Trophoblast cell (in vitro differentiated cells and primary cell): ENCODE data around the gene CCDC50.

ENCODE experiments used
- DNase-seq, 2 donors: peaks; one replicate each; pipeline ENCODE4 v3.0.0-alpha.2; 2016
- H2AFZ ChIP-seq: 2 replicates; pipeline ENCODE4 v1.6.1; 2013; ENCODE audit warnings: low read length, moderate library complexity, mild to moderate bottlenecking; ENCODE audit not compliant: insufficient read depth, poor library complexity
- H2AK5ac ChIP-seq: 2 replicates; pipeline ENCODE4 v1.6.1; 2013; ENCODE audit warnings: mild to moderate bottlenecking, low read length
- H2BK120ac ChIP-seq: 2 replicates; pipeline ENCODE4 v1.6.1; 2013; ENCODE audit warnings: low read length, mild to moderate bottlenecking, moderate library complexity; ENCODE audit not compliant: insufficient read depth, poor library complexity
- H2BK12ac ChIP-seq: 2 replicates; pipeline ENCODE4 v1.6.1; 2013; ENCODE audit warnings: mild to moderate bottlenecking, low read length, moderate library complexity
- H2BK5ac ChIP-seq: 2 replicates; pipeline ENCODE4 v1.6.1; 2013; ENCODE audit warnings: low read length, low read depth, moderate library complexity, mild to moderate bottlenecking; ENCODE audit not compliant: poor library complexity
- H3K14ac ChIP-seq: 2 replicates; pipeline ENCODE4 v1.6.1; 2013; ENCODE audit warnings: mild to moderate bottlenecking, low read length
- H3K18ac ChIP-seq: 2 replicates; pipeline ENCODE4 v1.6.1; 2013; ENCODE audit warnings: mild to moderate bottlenecking, low read length
- H3K23ac ChIP-seq: 2 replicates; pipeline ENCODE4 v1.6.1; 2013; ENCODE audit warnings: low read length
- H3K27ac ChIP-seq: 2 replicates; pipeline ENCODE4 v1.5.1; 2013; ENCODE audit warnings: low read depth, mild to moderate bottlenecking, inconsistent platforms, low read length, moderate library complexity
- H3K27me3 ChIP-seq: 2 replicates; pipeline ENCODE4 v1.6.1; 2013; ENCODE audit warnings: inconsistent platforms, mild to moderate bottlenecking, low read length, moderate library complexity; ENCODE audit not compliant: insufficient read depth
- H3K36me3 ChIP-seq, 2 experiments: 1 replicate in 1 of 2; 2 replicates in 1 of 2; pipeline ENCODE4 v1.6.1; 2013; ENCODE audit warnings: low read length in 2 of 2, mild to moderate bottlenecking in 2 of 2, moderate library complexity in 1 of 2; ENCODE audit not compliant: insufficient read depth in 2 of 2, control insufficient read depth in 1 of 2
- H3K4ac ChIP-seq: 2 replicates; pipeline ENCODE4 v1.6.1; 2013; ENCODE audit warnings: low read depth, mild to moderate bottlenecking, low read length, moderate library complexity
- H3K4me1 ChIP-seq, 2 experiments: 1 replicate in 1 of 2; 2 replicates in 1 of 2; pipeline ENCODE4 v1.6.1; 2013; ENCODE audit warnings: low read length in 2 of 2, mild to moderate bottlenecking in 2 of 2, moderate library complexity in 1 of 2; ENCODE audit not compliant: insufficient read depth in 2 of 2, control insufficient read depth in 1 of 2
- H3K4me2 ChIP-seq: 2 replicates; pipeline ENCODE4 v1.6.1; 2013; ENCODE audit warnings: inconsistent platforms, mild to moderate bottlenecking, low read length, moderate library complexity
- H3K4me3 ChIP-seq: 2 replicates; pipeline ENCODE4 v1.5.1; 2013; ENCODE audit warnings: mild to moderate bottlenecking, low read depth, low read length, inconsistent platforms
- H3K79me1 ChIP-seq: one replicate; pipeline ENCODE4 v1.6.1; 2013; ENCODE audit warnings: low read length
- H3K79me2 ChIP-seq: 2 replicates; pipeline ENCODE4 v1.6.1; 2013; ENCODE audit warnings: low read length, mild to moderate bottlenecking; ENCODE audit not compliant: control insufficient read depth, insufficient read depth, poor library complexity
- H3K9ac ChIP-seq: 2 replicates; pipeline ENCODE4 v1.6.1; 2013; ENCODE audit warnings: mild to moderate bottlenecking, low read length
- H3K9me3 ChIP-seq: 2 replicates; pipeline ENCODE4 v1.6.1; 2013; ENCODE audit warnings: low read depth, mild to moderate bottlenecking, control low read depth, inconsistent platforms, low read length; ENCODE audit not compliant: insufficient read depth
- H4K12ac ChIP-seq: 2 replicates; pipeline ENCODE4 v1.6.1; 2013; ENCODE audit warnings: low read depth, mild to moderate bottlenecking, low read length, moderate library complexity
- H4K8ac ChIP-seq: 2 replicates; pipeline ENCODE4 v1.6.1; 2013; ENCODE audit warnings: low read depth, mild to moderate bottlenecking, low read length, moderate library complexity
- H4K91ac ChIP-seq: one replicate; pipeline ENCODE4 v1.6.1; 2013; ENCODE audit warnings: low read depth, mild to moderate bottlenecking, low read length, moderate library complexity
- WGBS: extraction: QIAGEN DNeasy Blood & Tissue Kit; methylation state at CpG from one replicate; pipeline ENCODE4 v1.1.7; 2013; ENCODE audit warnings: missing lambda C conversion rate; ENCODE audit not compliant: insufficient read length, insufficient coverage; ENCODE audit errors: extremely low coverage; 5-methylcytosine and 5-hydroxymethylcytosine counted together

The CCDC50 gene

GRCh38 chr3:191333298-191333880, 4.2 kb downstream of the CCDC50 start:
- Histone ChIP-seq H3K9me3 (no peaks in the 10 kb centered on the region), H3K27me3 (no peaks in the 10 kb centered on the region), H3K14ac (no peak overlapping the region), H3K23ac (no peak overlapping the region), H4K91ac (no peak overlapping the region), H3K79me2 (peaks cover 11% of the 10 kb centered on the region), H3K79me1 (peaks cover 12% of the 10 kb centered on the region), H3K27ac (no peak overlapping the region), H4K8ac (no peak overlapping the region), H3K36me3 (no peaks in the 10 kb centered on the region), H3K9ac (no peak overlapping the region), H2BK120ac (no peak overlapping the region), H2BK5ac (no peak overlapping the region), H3K18ac (no peak overlapping the region), H4K12ac (no peak overlapping the region), H2AFZ (no peak overlapping the region), H3K4me2 (no peak overlapping the region), H3K4ac (peak overlapping the region; percentile 46), H2BK12ac (no peak overlapping the region), H3K4me1 (peaks cover 0 to 6% of the 10 kb centered on the region in 2 experiments), H2AK5ac (no peak overlapping the region), H3K4me3 (no peak overlapping the region)
- no peak for DNase-seq
- no CpG with 5 or more reads among the region's 3 CpGs for WGBS

GRCh38 chr3:191334346-191334893, 5.2 kb downstream of the CCDC50 start:
- no peak overlapping the region for H2BK5ac ChIP-seq
- no peak overlapping the region for H3K4me3 ChIP-seq
- H3K36me3 ChIP-seq = no peaks in the 10 kb centered on the region
- H3K9ac ChIP-seq = no peak overlapping the region
- H2BK12ac ChIP-seq = no peak overlapping the region
- H3K14ac ChIP-seq = no peak overlapping the region
- H2BK120ac ChIP-seq = no peak overlapping the region
- no peaks in the 10 kb centered on the region for H3K9me3 ChIP-seq
- no peak overlapping the region for H2AK5ac ChIP-seq
- WGBS = no CpG with 5 or more reads among the region's 4 CpGs
- no peak overlapping the region for H3K27ac ChIP-seq
- H2AFZ ChIP-seq = no peak overlapping the region
- no peak overlapping the region for H3K23ac ChIP-seq
- no peak overlapping the region for H3K4me2 ChIP-seq
- no peak overlapping the region for H3K18ac ChIP-seq
- no peak overlapping the region for H4K12ac ChIP-seq
- no peak for DNase-seq
- no peak overlapping the region for H4K91ac ChIP-seq
- H3K4me1 ChIP-seq = peaks cover 0 to 2% of the 10 kb centered on the region in 2 experiments
- peaks cover 5% of the 10 kb centered on the region for H3K79me2 ChIP-seq
- no peaks in the 10 kb centered on the region for H3K27me3 ChIP-seq
- no peak overlapping the region for H3K4ac ChIP-seq
- peaks cover 5% of the 10 kb centered on the region for H3K79me1 ChIP-seq
- no peak overlapping the region for H4K8ac ChIP-seq

GRCh38 chr3:191336833-191337232, 7.6 kb downstream of the CCDC50 start:
- no CpG with 5 or more reads among the region's 2 CpGs for WGBS
- DNase-seq = no peak

GRCh38 chr3:191338177-191338488, 8.9 kb downstream of the CCDC50 start:
- Histone ChIP-seq H3K27me3 (no peaks in the 10 kb centered on the region), H3K36me3 (no peaks in the 10 kb centered on the region), H3K14ac (no peak overlapping the region), H3K9me3 (no peaks in the 10 kb centered on the region), H3K27ac (no peak overlapping the region), H4K12ac (no peak overlapping the region), H3K9ac (no peak overlapping the region), H2AK5ac (no peak overlapping the region), H3K4ac (no peak overlapping the region), H2BK5ac (no peak overlapping the region), H3K4me1 (no peaks in the 10 kb centered on the region), H3K23ac (no peak overlapping the region), H2BK12ac (no peak overlapping the region), H2AFZ (no peak overlapping the region), H4K8ac (no peak overlapping the region), H3K18ac (no peak overlapping the region), H4K91ac (no peak overlapping the region), H3K4me3 (no peak overlapping the region), H2BK120ac (no peak overlapping the region), H3K4me2 (no peak overlapping the region), H3K79me2 (no peaks in the 10 kb centered on the region), H3K79me1 (no peaks in the 10 kb centered on the region)
- DNase-seq = no peak
- WGBS = no CpG with 5 or more reads among the region's 4 CpGs

More at GRCh38 chr3:191336833-191337232, 7.6 kb downstream of the CCDC50 start:
- Histone ChIP-seq H3K27me3 (no peaks in the 10 kb centered on the region), H4K91ac (no peak overlapping the region), H4K12ac (no peak overlapping the region), H3K9ac (no peak overlapping the region), H4K8ac (no peak overlapping the region), H3K4me1 (peaks cover 0 to 2% of the 10 kb centered on the region in 2 experiments), H3K27ac (no peak overlapping the region), H2BK120ac (no peak overlapping the region), H3K79me1 (no peaks in the 10 kb centered on the region), H3K79me2 (no peaks in the 10 kb centered on the region), H3K18ac (no peak overlapping the region), H2BK5ac (no peak overlapping the region), H3K36me3 (no peaks in the 10 kb centered on the region), H3K23ac (no peak overlapping the region), H3K9me3 (no peaks in the 10 kb centered on the region), H2AK5ac (no peak overlapping the region), H3K4me2 (no peak overlapping the region), H2AFZ (no peak overlapping the region), H3K14ac (no peak overlapping the region), H3K4ac (no peak overlapping the region), H3K4me3 (no peak overlapping the region), H2BK12ac (no peak overlapping the region)
